Mesendoderm (in vitro differentiated cells): ENCODE measurements around the gene METTL22.

Experiments
- DNase-seq: peaks from one replicate; pipeline ENCODE4 v3.0.0; 2013
- H2AK5ac ChIP-seq: 2 replicates; pipeline ENCODE4 v1.6.1; 2013; ENCODE audit warnings: low read length, inconsistent platforms
- H2BK120ac ChIP-seq: 2 replicates; pipeline ENCODE4 v1.6.1; 2013; ENCODE audit warnings: low read depth, mild to moderate bottlenecking, low read length, moderate library complexity, mixed read lengths
- H2BK15ac ChIP-seq: replicated peaks from 2 replicates; pipeline ENCODE4 v1.6.1; 2013; ENCODE audit warnings: low read depth, mild to moderate bottlenecking, moderate library complexity
- H2BK5ac ChIP-seq: 2 replicates; pipeline ENCODE4 v1.6.1; 2013; ENCODE audit warnings: low read length, inconsistent platforms
- H3K18ac ChIP-seq: 2 replicates; pipeline ENCODE4 v1.6.1; 2013; ENCODE audit warnings: mild to moderate bottlenecking, low read length, mixed read lengths
- H3K23ac ChIP-seq: one replicate; pipeline ENCODE4 v1.6.1; 2013; ENCODE audit warnings: low read length
- H3K27ac ChIP-seq: 2 replicates; pipeline ENCODE4 v1.5.1; 2013; ENCODE audit warnings: low read depth, mild to moderate bottlenecking, inconsistent platforms, low read length, moderate library complexity
- H3K27me3 ChIP-seq: 2 replicates; pipeline ENCODE4 v1.6.1; 2013; ENCODE audit warnings: low read length, control low read depth, mild to moderate bottlenecking, inconsistent platforms; ENCODE audit not compliant: insufficient read depth, poor library complexity
- H3K36me3 ChIP-seq: 2 replicates; pipeline ENCODE4 v1.6.1; 2013; ENCODE audit warnings: low read length, inconsistent platforms; ENCODE audit not compliant: control insufficient read depth, insufficient read depth
- H3K4ac ChIP-seq: one replicate; pipeline ENCODE4 v1.6.1; 2013; ENCODE audit warnings: low read depth, mild to moderate bottlenecking, low read length, moderate library complexity
- H3K4me1 ChIP-seq: 2 replicates; pipeline ENCODE4 v1.6.1; 2013; ENCODE audit warnings: low read depth, low read length, inconsistent platforms; ENCODE audit not compliant: control insufficient read depth
- H3K4me2 ChIP-seq: 2 replicates; pipeline ENCODE4 v1.6.1; 2013; ENCODE audit warnings: low read length
- H3K4me3 ChIP-seq: 2 replicates; pipeline ENCODE4 v1.5.1; 2013; ENCODE audit warnings: mild to moderate bottlenecking, low read length
- H3K56ac ChIP-seq: one replicate; pipeline ENCODE4 v1.6.1; 2013; ENCODE audit warnings: low read length
- H3K79me1 ChIP-seq: 2 replicates; pipeline ENCODE4 v1.6.1; 2013; ENCODE audit warnings: low read length, inconsistent platforms
- H3K79me2 ChIP-seq: 2 replicates; pipeline ENCODE4 v1.6.1; 2013; ENCODE audit warnings: mild to moderate bottlenecking, low read length; ENCODE audit not compliant: control insufficient read depth, insufficient read depth
- H3K9ac ChIP-seq: 2 replicates; pipeline ENCODE4 v1.6.1; 2013; ENCODE audit warnings: low read length, inconsistent platforms
- H4K5ac ChIP-seq: one replicate; pipeline ENCODE4 v1.6.1; 2013; ENCODE audit warnings: low read length
- H4K8ac ChIP-seq: one replicate; pipeline ENCODE4 v1.6.1; 2013; ENCODE audit warnings: low read depth, mild to moderate bottlenecking, control low read depth, low read length, moderate library complexity
- WGBS: extraction: QIAGEN DNeasy Blood & Tissue Kit; methylation state at CpG from one replicate; pipeline ENCODE4 v1.1.7; 2013; ENCODE audit warnings: low lambda C conversion rate, missing lambda C conversion rate; ENCODE audit not compliant: insufficient coverage; ENCODE audit errors: extremely low coverage; 5-methylcytosine and 5-hydroxymethylcytosine counted together

METTL22 gene

GRCh38 chr16:8673611-8674412 is 52.3 kb downstream of the METTL22 start:
- Histone ChIP-seq H3K4me1 (no peaks in the 10 kb centered on the region), H3K79me2 (no peaks in the 10 kb centered on the region), H2BK15ac (no peak overlapping the region), H3K4ac (no peak overlapping the region), H3K18ac (no peak overlapping the region), H2BK120ac (no peak overlapping the region), H3K56ac (peak overlapping the region; percentile 83), H3K27ac (no peak overlapping the region), H4K5ac (no peak overlapping the region), H2BK5ac (no peak overlapping the region), H3K36me3 (no peaks in the 10 kb centered on the region), H3K79me1 (no peaks in the 10 kb centered on the region), H4K8ac (no peak overlapping the region), H3K9ac (peak overlapping the region; percentile 69), H3K4me2 (peak overlapping the region; percentile 84), H3K4me3 (peak overlapping the region; percentile 68), H2AK5ac (no peak overlapping the region), H3K27me3 (no peaks in the 10 kb centered on the region), H3K23ac (no peak overlapping the region)
- DNase-seq = no peak
- no CpG with 5 or more reads among the region's 24 CpGs for WGBS

- WGBS = no CpG with 5 or more reads among the region's 49 CpGs
- H3K27me3 ChIP-seq = no peaks in the 10 kb centered on the region
- no peak within 1 kb of the TSS for H3K27ac ChIP-seq
- peak within 1 kb of the TSS; percentile 68 for H3K4me3 ChIP-seq
- H3K79me1 ChIP-seq = no peaks in the 10 kb centered on the region
- H3K18ac ChIP-seq = peak within 1 kb of the TSS; percentile 65
- H2BK120ac ChIP-seq = no peak within 1 kb of the TSS
- no peak within 1 kb of the TSS for H4K8ac ChIP-seq
- no peaks in the 10 kb centered on the region for H3K36me3 ChIP-seq
- no peaks in the 10 kb centered on the region for H3K4me1 ChIP-seq
- no peak within 1 kb of the TSS for H4K5ac ChIP-seq
- H3K79me2 ChIP-seq = no peaks in the 10 kb centered on the region
- no peak within 1 kb of the TSS for H2AK5ac ChIP-seq
- DNase-seq = peak; percentile 81
- H3K4me2 ChIP-seq = peak within 1 kb of the TSS; percentile 84
- no peak within 1 kb of the TSS for H2BK5ac ChIP-seq
- H3K9ac ChIP-seq = peak within 1 kb of the TSS; percentile 69
- no peak within 1 kb of the TSS for H3K23ac ChIP-seq
- H3K56ac ChIP-seq = peak within 1 kb of the TSS; percentile 83
- no peak within 1 kb of the TSS for H2BK15ac ChIP-seq
- no peak within 1 kb of the TSS for H3K4ac ChIP-seq
These were observed 53.0 kb downstream of the METTL22 start, which contains the start of gene ABAT for GRCh38 chr16:8674413-8675022. TSS of gene ABAT (plus strand) at chr16:8674617. CDS start at chr16:8735740, 61,123 bp downstream.

- no peak for DNase-seq
- Histone ChIP-seq H2AK5ac (no peak overlapping the region), H3K27me3 (no peaks in the 10 kb centered on the region), H3K9ac (no peak overlapping the region), H2BK120ac (no peak overlapping the region), H2BK15ac (no peak overlapping the region), H3K79me2 (no peaks in the 10 kb centered on the region), H3K4me2 (no peak overlapping the region), H2BK5ac (no peak overlapping the region), H4K5ac (no peak overlapping the region), H3K79me1 (no peaks in the 10 kb centered on the region), H3K27ac (no peak overlapping the region), H3K23ac (no peak overlapping the region), H3K4me1 (no peaks in the 10 kb centered on the region), H3K56ac (no peak overlapping the region), H4K8ac (no peak overlapping the region), H3K18ac (no peak overlapping the region), H3K36me3 (no peaks in the 10 kb centered on the region), H3K4ac (no peak overlapping the region), H3K4me3 (no peak overlapping the region)
- WGBS = 100% methylated on average over 1 of the region's 13 CpGs
These were observed 54.0 kb downstream of the METTL22 start for GRCh38 chr16:8675183-8676159.

GRCh38 chr16:8676160-8676547 is 54.7 kb downstream of the METTL22 start:
- H3K4me1 ChIP-seq = no peaks in the 10 kb centered on the region
- H2BK5ac ChIP-seq = no peak overlapping the region
- H3K9ac ChIP-seq = no peak overlapping the region
- H3K23ac ChIP-seq = no peak overlapping the region
- no peak overlapping the region for H2AK5ac ChIP-seq
- no peaks in the 10 kb centered on the region for H3K36me3 ChIP-seq
- no peak overlapping the region for H3K27ac ChIP-seq
- H3K79me2 ChIP-seq = no peaks in the 10 kb centered on the region
- H3K4me2 ChIP-seq = no peak overlapping the region
- H2BK15ac ChIP-seq = no peak overlapping the region
- no peak overlapping the region for H4K5ac ChIP-seq
- no peak overlapping the region for H2BK120ac ChIP-seq
- no peak overlapping the region for H3K18ac ChIP-seq
- H4K8ac ChIP-seq = no peak overlapping the region
- no CpG with 5 or more reads among the region's 5 CpGs for WGBS
- H3K79me1 ChIP-seq = no peaks in the 10 kb centered on the region
- H3K4me3 ChIP-seq = no peak overlapping the region
- H3K56ac ChIP-seq = no peak overlapping the region
- no peak for DNase-seq
- H3K4ac ChIP-seq = no peak overlapping the region
- no peaks in the 10 kb centered on the region for H3K27me3 ChIP-seq

- Histone ChIP-seq H3K79me1 (no peaks in the 10 kb centered on the region), H3K4me1 (no peaks in the 10 kb centered on the region), H3K23ac (no peak overlapping the region), H3K18ac (no peak overlapping the region), H2BK120ac (no peak overlapping the region), H2BK5ac (no peak overlapping the region), H2BK15ac (no peak overlapping the region), H4K5ac (no peak overlapping the region), H3K4ac (no peak overlapping the region), H3K4me2 (no peak overlapping the region), H3K9ac (no peak overlapping the region), H3K56ac (no peak overlapping the region), H3K79me2 (no peaks in the 10 kb centered on the region), H3K4me3 (no peak overlapping the region), H3K27me3 (no peaks in the 10 kb centered on the region), H2AK5ac (no peak overlapping the region), H3K27ac (no peak overlapping the region), H4K8ac (no peak overlapping the region), H3K36me3 (no peaks in the 10 kb centered on the region)
- no CpG with 5 or more reads among the region's 7 CpGs for WGBS
- DNase-seq = no peak
These were observed 55.4 kb downstream of the METTL22 start for GRCh38 chr16:8676737-8677375.
